AG09309 (cell line): Measurements from ENCODE around the gene EXOC2.

Experiments used
- DNase-seq: peaks from one replicate; pipeline ENCODE4 v3.0.0-alpha.2; 2010; ENCODE audit warnings: low read depth
- H3K4me3 ChIP-seq: 2 replicates; pipeline ENCODE4 v1.5.1; 2011; ENCODE audit warnings: mild to moderate bottlenecking, low read depth, low read length, moderate library complexity; ENCODE audit not compliant: control insufficient read depth
- CTCF ChIP-seq: IDR thresholded peaks from 2 replicates; pipeline ENCODE4 v1.5.1; 2011; ENCODE audit warnings: mild to moderate bottlenecking, low read depth, low read length, inconsistent platforms; ENCODE audit not compliant: insufficient read depth, control insufficient read depth; ENCODE audit errors: missing control alignments

The EXOC2 gene

GRCh38 chr6:508614-509013 is 184.3 kb downstream of the EXOC2 start:
- no peak for DNase-seq
- no peak overlapping the region for H3K4me3 ChIP-seq

GRCh38 chr6:508006-508405 is 184.9 kb downstream of the EXOC2 start:
- TF ChIP-seq CTCF, result no peak
- no peak for DNase-seq
- H3K4me3 ChIP-seq, result no peak overlapping the region

More at GRCh38 chr6:508614-509013, 184.3 kb downstream of the EXOC2 start:
- no peak for TF ChIP-seq CTCF

GRCh38 chr6:506920-507622 is 185.9 kb downstream of the EXOC2 start:
- DNase-seq, result no peak
- TF ChIP-seq CTCF, result no peak
- H3K4me3 ChIP-seq, result no peak overlapping the region

- no peak for TF ChIP-seq CTCF
- no peak overlapping the region for H3K4me3 ChIP-seq
- DNase-seq, result no peak
These were observed 186.4 kb downstream of the EXOC2 start for GRCh38 chr6:506508-506907.

- H3K4me3 ChIP-seq, result no peak overlapping the region
- DNase-seq, result no peak
- no peak for TF ChIP-seq CTCF
These were observed 187.6 kb downstream of the EXOC2 start for GRCh38 chr6:505374-505773.

GRCh38 chr6:504446-504980 is 188.4 kb downstream of the EXOC2 start:
- H3K4me3 ChIP-seq, result no peak overlapping the region
- no peak for TF ChIP-seq CTCF
- DNase-seq, result no peak
